ENCODE measurements around the gene THADA.

Gene THADA

GRCh38 chr2:43246641-43247040 is 349.2 kb downstream of the THADA start:
- TF ChIP-seq CTCF (IDR thresholded peaks at IDR 0.05; ENCODE audit: control extremely low read depth, extremely low read depth, low read depth, missing control alignments), result no peak
- POLR2A ChIA-PET, result interaction anchor here (0.5 kb wide), 1 partner anchor 80 kb away, joined by 4 read pairs; no protein-coding TSS in a partner anchor
- DNase-seq (ENCODE audit: extremely low spot score), result no peak
- CTCF ChIA-PET, result interaction anchor here (2.2 kb wide), 1 partner anchor 18 kb away, joined by 17 read pairs; no protein-coding TSS in a partner anchor

GRCh38 chr2:43241558-43241957 is 354.3 kb downstream of the THADA start:
- ChIA-PET CTCF (interaction anchor here (1.0 to 6.2 kb wide), 3 partner anchors 13 to 242 kb away, joined by 3 to 56 read pairs (median 3); partner anchors contain the start of gene ZFP36L2), POLR2A (no interaction called here)

GRCh38 chr2:43240766-43241150 is 355.1 kb downstream of the THADA start:
- CTCF ChIA-PET, result interaction anchor here (1.1 to 6.2 kb wide), 8 partner anchors 13 to 301 kb away, joined by 3 to 56 read pairs (median 4); partner anchors contain the start of gene ZFP36L2
- POLR2A ChIA-PET, result interaction anchor here (0.5 to 2.0 kb wide), 3 partner anchors 14 to 111 kb away, joined by 3 to 10 read pairs (median 5); partner anchors contain the start of gene ZFP36L2
- no peak for TF ChIP-seq CTCF (IDR thresholded peaks at IDR 0.05; ENCODE audit: control extremely low read depth, extremely low read depth, low read depth, missing control alignments)

More at GRCh38 chr2:43241558-43241957, 354.3 kb downstream of the THADA start:
- no peak for DNase-seq (ENCODE audit: extremely low spot score)
- TF ChIP-seq CTCF (IDR thresholded peaks at IDR 0.05; ENCODE audit: control extremely low read depth, extremely low read depth, low read depth, missing control alignments), result no peak

GRCh38 chr2:43239981-43240765 is 355.7 kb downstream of the THADA start:
- peak; percentile 77 for DNase-seq (ENCODE audit: extremely low spot score)
- TF ChIP-seq CTCF (IDR thresholded peaks at IDR 0.05; ENCODE audit: control extremely low read depth, extremely low read depth, low read depth, missing control alignments), result peak; percentile 10
- ChIA-PET POLR2A (interaction anchor here (0.5 to 2.0 kb wide), 3 partner anchors 13 to 110 kb away, joined by 3 to 10 read pairs (median 5); partner anchors contain the start of gene ZFP36L2), CTCF (interaction anchor here (1.1 to 6.2 kb wide), 9 partner anchors 12 to 301 kb away, joined by 3 to 56 read pairs (median 4); partner anchors contain the start of gene ZFP36L2)

More at GRCh38 chr2:43240766-43241150, 355.1 kb downstream of the THADA start:
- DNase-seq (ENCODE audit: extremely low spot score), result no peak

- POLR2A ChIA-PET, result no interaction called here
- CTCF ChIA-PET, result interaction anchor here (1.3 to 6.2 kb wide), 5 partner anchors 11 to 291 kb away, joined by 3 to 56 read pairs (median 7); partner anchors contain the start of gene ZFP36L2
- no peak for TF ChIP-seq CTCF (IDR thresholded peaks at IDR 0.05; ENCODE audit: control extremely low read depth, extremely low read depth, low read depth, missing control alignments)
- DNase-seq (ENCODE audit: extremely low spot score), result no peak
Measured at GRCh38 chr2:43238813-43239212, 357.0 kb downstream of the THADA start.

GRCh38 chr2:43238176-43238575 is 357.7 kb downstream of the THADA start:
- no peak for DNase-seq (ENCODE audit: extremely low spot score)
- ChIA-PET POLR2A (no interaction called here), CTCF (interaction anchor here (1.3 to 6.2 kb wide), 3 partner anchors 10 to 246 kb away, joined by 3 to 56 read pairs (median 10); partner anchors contain the start of gene ZFP36L2)
- no peak for TF ChIP-seq CTCF (IDR thresholded peaks at IDR 0.05; ENCODE audit: control extremely low read depth, extremely low read depth, low read depth, missing control alignments)
